D341Med (cell line): Measurements from ENCODE around the gene MVD.

ENCODE experiments used
- DNase-seq: peaks from one replicate; pipeline ENCODE4 v3.0.0; 2012; ENCODE audit warnings: low spot score

The MVD gene

DNA sequence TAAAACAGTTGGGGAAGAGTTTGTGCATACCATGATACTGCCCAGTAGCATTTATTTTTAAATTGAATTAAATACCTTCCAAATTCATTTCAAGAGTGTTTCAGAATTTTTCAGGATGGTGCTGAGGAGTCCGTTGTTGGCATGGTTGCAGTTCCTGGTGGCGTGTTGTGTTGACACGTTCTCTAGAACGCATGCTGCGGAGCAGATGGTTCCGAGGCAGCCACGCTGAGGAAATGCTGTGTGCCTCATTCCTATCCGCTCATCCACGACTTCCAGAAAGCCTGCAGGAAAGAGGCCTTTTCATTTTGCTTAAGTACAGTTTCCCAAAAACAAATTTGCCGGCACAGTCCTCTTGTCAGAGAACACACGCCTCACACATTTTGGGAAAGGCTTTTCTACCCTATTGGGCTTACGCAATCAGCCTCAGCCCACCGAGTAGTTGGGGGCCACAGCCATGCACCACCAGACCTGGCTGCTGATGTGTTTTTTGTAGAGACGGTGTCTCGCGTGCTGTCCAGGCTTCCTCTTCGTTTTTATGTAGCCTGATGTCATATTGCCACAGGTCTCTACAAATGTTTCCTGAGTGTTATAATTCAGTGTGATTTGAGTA lies 56.6 kb downstream of the MVD start:
- DNase-seq, result no peak

DNA sequence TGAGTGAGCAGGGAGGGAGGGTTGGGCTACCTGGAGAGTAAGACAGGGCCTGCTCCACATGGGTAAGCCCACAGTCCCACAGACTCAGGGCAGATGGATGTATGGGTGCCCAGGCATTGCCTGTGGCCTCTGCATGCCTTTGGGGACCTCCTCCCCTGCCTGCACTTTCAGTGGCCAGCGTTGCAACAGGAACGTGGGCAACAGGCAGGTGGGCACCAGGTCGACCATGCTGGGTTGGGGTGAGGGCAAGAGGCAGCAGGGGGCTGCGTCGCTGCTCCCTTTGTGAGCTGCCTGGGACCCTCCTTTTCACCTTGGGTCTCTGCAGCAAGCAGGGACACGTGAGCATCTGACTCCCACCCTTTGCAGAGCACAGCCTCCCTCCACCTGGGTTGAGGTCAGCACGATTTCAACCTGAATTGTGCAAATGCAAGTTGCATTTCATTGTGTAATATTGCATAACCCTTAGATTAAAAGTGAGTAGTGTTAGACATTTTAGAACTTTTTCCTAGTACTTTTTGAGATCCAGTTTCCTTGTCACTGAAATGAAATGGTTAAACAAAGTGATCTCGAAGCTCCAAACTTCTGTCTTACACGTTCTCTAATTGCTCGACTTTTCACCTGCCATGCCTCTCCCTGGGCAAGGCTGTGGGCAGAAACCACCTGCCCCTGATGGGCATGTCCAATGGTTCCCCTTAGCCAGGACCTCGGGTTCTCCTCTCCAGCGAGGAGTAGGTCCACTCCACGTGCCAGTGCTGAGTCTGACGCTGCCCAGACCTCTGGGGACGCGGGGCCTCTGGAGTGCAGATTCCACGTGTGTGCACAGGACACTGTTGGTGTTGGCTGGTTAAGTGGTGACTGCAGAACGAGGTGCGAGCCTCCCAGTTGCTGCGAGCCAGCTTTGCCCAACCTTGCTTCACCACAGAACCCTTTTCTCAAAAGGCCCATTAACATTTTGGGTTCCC lies 57.4 kb downstream of the MVD start:
- no peak for DNase-seq

DNA sequence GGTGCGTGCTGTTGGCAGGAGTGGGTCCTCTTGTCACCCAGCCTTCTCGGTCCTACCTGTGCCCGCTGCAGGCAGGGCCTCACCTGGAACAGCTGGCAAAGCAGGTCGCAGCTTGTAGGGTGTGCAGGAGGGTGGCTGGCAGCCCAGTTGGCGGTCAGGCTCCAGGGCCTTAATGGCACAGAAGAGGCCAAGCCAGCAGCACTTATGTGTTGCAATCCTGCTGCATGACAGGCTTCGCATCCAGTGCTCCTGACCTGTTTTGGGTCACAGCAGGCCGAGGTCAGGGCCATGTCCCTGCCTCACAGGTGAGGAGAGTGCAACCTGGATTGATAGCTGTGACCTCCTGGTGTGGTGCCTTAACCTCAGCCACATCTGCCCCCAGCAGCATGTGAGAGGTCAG lies 60.8 kb downstream of the MVD start:
- no peak for DNase-seq
